ENCODE data around the gene INKA2.

DNA sequence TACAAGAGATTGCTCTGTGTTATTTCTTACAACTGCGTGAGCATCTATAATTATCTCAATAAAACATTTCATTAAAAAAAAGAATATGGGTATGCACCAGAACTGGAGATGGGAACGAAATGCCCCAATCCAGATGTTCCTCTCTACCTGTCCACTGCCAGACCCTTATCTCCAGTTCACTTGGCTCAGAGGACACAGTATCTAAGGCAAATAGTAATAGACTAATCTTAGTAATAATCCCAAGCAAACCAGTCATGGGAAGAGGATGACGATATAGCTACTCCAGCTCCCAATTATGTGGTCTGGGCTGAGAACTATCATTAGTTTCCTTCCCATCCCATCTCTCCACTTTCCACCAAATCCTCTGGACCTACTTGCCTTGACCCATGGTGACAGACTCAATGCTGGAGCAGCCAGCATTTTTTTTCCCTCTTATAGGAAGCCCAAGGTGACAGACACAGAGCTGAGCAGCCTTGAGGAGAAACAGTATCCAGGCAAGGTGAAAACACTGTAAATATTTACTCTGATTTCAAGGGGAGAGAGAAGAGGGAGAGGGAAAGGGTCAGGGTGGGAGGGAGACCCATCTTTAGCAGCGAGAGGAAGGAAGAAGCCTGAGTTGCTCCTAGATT, 45.2 kb upstream of the INKA2 start:
- TF ChIP-seq EZH2 (IDR thresholded peaks at IDR 0.05; ENCODE audit: borderline replicate concordance, low read depth, low read length, poor library complexity, severe bottlenecking) (no peak), CTCF (conservative IDR thresholded peaks at IDR 0.05; ENCODE audit: low read depth, low read length) (0 out of 2 replicates have a peak, but pooled peaks have one; percentile 7)

Data from A673 (cell line).